Stimulated activated CD4-positive, alpha-beta T cell treated with anti-CD3 and anti-CD28 coated beads, Interleukin-4, amount 100 ng/mL, for 48 hours (primary cell): Measurements from ENCODE around the gene FAM221B.

Experiments
- DNase-seq, 2 donors: peaks; one replicate each; pipeline ENCODE4 v3.0.0-alpha.2; 2020; ENCODE audit warnings: low read depth in 2 of 2

Gene FAM221B

GRCh38 chr9:35820076-35820475 lies 8.5 kb downstream of the FAM221B start:
- no peak for DNase-seq

GRCh38 chr9:35818341-35818740 lies 10.2 kb downstream of the FAM221B start:
- DNase-seq, result no peak

- DNase-seq, result no peak
Measured at GRCh38 chr9:35816708-35817107, 11.8 kb downstream of the FAM221B start.

GRCh38 chr9:35814841-35815543 lies 13.5 kb downstream of the FAM221B start, which contains the start of gene HINT2:
HINT2 (minus strand) TSS chr9:35815042; CDS start chr9:35814979, 63 bp downstream.
- peak; percentile 94 to 98 for DNase-seq

- DNase-seq, result peak; percentile 18 to 37
Measured at GRCh38 chr9:35814106-35814840, 14.3 kb downstream of the FAM221B start.

GRCh38 chr9:35813434-35814105 lies 15.0 kb downstream of the FAM221B start:
- no peak for DNase-seq

GRCh38 chr9:35812025-35812602 lies 16.4 kb downstream of the FAM221B start, which contains the start of gene SPAG8:
SPAG8 (minus strand) TSS chr9:35812262; CDS start chr9:35812147, 115 bp downstream.
- peak; percentile 79 to 90 for DNase-seq

GRCh38 chr9:35811381-35812024 lies 17.0 kb downstream of the FAM221B start:
- DNase-seq, result no peak

GRCh38 chr9:35810122-35810521 lies 18.4 kb downstream of the FAM221B start:
- no peak for DNase-seq

- DNase-seq, result no peak
Measured at GRCh38 chr9:35808433-35808832, 20.1 kb downstream of the FAM221B start.

- no peak for DNase-seq
Measured at GRCh38 chr9:35806101-35806500, 22.4 kb downstream of the FAM221B start.

GRCh38 chr9:35801328-35802128 lies 27.0 kb downstream of the FAM221B start:
- no peak for DNase-seq

GRCh38 chr9:35800530-35800929 lies 28.0 kb downstream of the FAM221B start:
- DNase-seq, result no peak

- peak; percentile 38 to 44 for DNase-seq
Measured at GRCh38 chr9:35798658-35799374, 29.7 kb downstream of the FAM221B start.

- DNase-seq, result no peak
Measured at GRCh38 chr9:35797311-35798109, 31.0 kb downstream of the FAM221B start.

GRCh38 chr9:35795695-35796094 lies 32.8 kb downstream of the FAM221B start:
- DNase-seq, result no peak

- DNase-seq, result no peak
Measured at GRCh38 chr9:35793461-35793860, 35.1 kb downstream of the FAM221B start.

GRCh38 chr9:35792826-35793225 lies 35.7 kb downstream of the FAM221B start:
- no peak for DNase-seq
